HG03175 (cell line): Measurements from ENCODE around the gene DCAKD.

ENCODE experiments used
- ATAC-seq: cut with Tn5 transposase; IDR thresholded peaks from one replicate; pipeline ENCODE4 v1.9.1; 2021; ENCODE audit warnings: mild to moderate bottlenecking, moderate library complexity; ENCODE audit not compliant: unreplicated experiment

DCAKD gene

DNA sequence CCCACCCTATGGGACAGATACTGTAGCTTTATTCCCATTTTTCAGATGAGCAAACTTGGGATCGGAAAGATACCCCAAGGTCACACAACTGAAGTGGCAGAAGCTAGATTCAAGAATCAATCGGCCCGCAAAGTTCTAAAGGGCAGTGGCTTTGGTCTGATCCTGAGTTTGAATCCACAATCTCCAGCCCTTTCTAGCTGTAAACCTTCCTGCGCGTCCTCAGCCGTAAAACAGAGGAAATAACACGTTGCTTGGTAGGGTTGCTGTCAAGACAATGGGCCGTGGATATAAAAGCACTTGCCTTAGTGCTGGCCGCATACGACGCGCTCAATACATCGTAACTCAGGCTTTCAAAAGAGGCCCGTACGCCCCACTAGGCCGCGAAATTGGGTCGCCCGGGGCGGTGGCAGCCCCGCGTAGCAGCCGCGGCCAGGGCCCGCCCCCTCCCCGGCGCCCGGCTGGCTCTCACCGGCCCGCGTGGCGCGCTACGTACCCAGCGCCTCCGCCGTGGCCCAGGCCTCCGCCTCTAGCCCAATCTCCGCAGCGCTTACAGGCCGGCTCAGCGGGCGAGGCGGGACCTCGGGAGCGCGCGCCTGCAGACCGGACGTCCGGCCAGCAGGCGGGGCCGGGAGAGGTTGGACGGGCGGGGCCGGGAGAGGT, at the start of gene DCAKD:
Gene DCAKD, minus strand, starts transcription at position 573 of the 660 bp plus-strand sequence. CDS start 16,747 bp downstream, outside the sequence.
- peak; percentile 93 for ATAC-seq

GRCh38 chr17:45098869-45099616, 47.6 kb upstream of the DCAKD start:
- no peak for ATAC-seq

DNA sequence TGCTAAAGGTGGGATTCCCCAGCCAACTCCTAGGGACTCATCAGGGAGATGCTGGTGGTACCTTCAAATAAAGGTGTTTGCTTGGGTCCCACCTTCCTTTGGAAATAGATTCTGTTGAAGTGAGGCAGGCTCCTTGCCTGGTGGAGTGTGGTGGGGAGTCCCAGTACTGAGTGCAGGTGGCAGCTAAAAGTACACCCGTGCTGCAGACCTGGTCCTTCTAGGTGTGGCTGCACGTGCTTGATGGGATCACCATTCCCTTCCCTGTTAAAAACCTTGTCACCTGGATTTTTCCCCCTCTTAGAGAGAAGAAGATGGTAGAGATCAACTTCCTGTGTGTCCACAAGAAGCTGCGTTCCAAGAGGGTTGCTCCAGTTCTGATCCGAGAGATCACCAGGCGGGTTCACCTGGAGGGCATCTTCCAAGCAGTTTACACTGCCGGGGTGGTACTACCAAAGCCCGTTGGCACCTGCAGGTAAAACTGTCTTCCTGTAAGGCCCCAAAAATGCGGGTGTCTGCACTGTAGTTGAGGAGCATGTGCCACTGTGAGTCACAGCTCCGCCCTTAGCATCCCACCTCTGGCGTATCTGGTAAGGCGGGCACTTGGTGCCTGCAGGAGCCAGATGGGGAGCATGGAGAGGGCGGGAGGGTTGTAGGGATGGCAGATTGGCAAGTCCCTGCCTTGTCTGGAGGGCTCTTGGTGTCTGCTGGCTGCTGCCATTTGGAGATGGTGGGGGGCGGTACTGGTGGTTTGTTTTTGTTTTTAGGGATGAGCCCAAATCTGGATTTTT, 46.8 kb upstream of the DCAKD start:
- ATAC-seq: no peak

DNA sequence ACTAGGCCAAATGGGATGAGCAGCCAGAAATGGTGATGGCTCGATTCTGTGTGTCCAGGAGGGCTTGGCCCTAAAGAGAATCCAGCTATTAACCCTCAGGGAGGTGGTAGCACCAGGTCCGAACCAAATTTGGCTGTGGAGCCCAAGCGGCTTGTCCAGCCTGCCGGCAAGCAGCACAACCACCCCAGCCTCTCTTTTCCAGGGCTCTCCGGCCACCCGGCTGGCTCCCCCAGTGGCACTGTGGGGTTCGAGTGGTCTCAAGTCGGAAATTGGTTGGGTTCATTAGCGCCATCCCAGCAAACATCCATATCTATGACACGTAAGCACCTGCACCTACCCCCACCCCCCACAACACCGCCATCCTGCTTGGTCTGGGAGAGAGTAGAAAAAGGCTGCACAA, 45.5 kb upstream of the DCAKD start:
- ATAC-seq: no peak

DNA sequence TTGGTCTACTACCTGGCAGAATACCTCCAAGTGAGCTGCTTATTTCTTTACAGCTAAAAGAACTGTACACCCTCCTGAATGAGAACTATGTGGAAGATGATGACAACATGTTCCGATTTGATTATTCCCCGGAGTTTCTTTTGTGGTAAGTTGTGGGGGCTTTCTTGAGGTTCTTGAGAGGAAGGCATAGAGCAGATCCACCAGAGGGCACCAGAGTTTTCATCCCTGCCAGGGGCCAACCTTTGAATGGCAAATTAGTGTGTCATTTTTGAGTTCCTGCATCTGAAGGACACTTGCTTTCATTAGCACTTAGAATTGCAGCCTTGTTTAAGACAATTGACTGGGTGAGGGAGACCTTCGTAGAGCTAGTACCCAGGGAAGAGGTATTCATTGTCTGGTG, 44.7 kb upstream of the DCAKD start:
- ATAC-seq: no peak

- no peak for ATAC-seq
These were observed 42.1 kb upstream of the DCAKD start for GRCh38 chr17:45093444-45094110.

DNA sequence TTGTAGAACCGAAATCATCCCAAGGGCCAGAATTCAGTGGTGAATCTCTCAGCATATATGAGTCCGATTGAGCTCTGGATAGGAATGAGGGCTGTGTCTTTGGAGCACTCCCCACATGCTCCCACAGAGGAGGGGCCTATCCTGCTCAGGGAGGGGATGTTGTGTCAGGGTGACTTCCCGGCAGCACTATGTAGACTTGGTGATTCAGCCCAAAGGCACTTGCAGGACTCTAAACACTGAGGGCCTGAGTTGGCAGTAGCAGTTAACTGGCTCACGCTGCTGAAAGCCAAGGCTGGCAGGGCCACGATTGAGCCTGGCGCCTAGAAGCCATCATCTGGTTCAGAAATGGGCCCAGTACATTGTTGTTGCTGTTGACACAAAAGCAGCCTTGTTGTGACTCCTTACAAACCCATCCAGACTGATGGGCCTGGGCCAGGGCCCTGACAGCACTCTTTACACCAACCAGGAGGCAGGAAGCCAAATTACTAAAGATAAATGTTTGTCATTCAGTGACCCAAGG, 41.5 kb upstream of the DCAKD start:
- ATAC-seq: no peak

- no peak for ATAC-seq
These were observed 40.5 kb upstream of the DCAKD start for GRCh38 chr17:45091778-45092425.

DNA sequence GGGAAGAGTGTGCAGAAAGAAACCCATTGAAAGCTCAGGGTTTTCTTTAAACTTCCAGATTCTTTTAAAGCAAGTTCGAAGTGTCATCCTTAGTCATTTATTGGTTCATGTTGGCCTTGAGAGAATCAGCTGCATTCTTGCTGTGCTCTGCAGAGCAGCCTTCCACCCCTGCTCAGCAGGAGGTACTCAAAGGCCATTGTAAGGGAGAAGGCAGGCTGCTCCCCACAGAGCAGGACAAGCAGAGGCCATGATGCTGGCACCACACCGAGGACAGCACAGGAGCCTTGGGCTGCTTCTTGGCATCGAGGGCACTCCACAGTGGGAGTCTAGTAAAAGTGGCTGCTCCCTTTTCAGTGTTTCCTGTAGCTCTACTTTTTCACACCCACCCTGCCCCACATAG, 39.3 kb upstream of the DCAKD start:
- ATAC-seq: no peak

DNA sequence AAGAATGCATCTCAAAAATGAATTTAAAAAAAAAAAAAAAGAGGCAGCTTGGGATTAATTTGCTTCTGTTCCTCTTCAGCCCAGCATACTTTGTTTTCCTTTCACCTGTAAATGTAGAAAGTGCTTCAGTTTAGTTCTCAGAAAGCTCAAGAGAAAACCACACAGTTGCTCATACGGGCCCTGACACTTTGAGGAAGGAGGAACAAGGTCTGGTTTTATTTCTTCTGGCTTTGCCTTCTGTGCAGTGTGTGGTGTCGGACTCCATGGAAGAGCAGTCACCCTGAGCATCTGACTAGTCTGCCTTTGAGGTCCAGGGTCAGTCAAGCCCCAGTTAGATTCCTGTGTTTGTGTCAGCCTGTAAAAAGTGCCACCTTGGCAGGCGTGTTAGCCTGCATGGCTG, 37.3 kb upstream of the DCAKD start:
- no peak for ATAC-seq

- no peak for ATAC-seq
These were observed 36.5 kb upstream of the DCAKD start for GRCh38 chr17:45087978-45088377.

DNA sequence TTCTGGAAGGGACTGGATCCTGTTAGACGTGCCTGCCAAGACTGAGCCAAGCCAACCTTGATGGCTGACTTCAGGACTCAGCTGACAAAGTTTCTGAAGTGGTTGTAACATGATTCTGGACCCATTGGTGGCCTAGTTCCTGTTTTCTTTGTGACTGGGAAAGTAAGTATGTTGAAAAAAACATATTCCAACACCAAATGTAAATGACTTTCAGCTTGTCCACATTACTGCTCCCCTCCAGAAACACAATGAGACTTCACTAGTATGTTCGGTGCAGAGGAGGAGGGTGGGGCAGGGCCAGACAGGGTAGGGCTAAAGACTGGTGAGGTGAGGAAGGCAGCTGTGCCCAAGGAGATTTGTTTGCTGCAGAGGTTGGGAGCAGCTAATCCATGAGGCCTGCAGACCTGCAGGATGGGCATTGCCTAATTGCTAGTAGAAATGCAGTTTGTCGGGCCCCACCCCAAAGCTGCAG, 36.1 kb upstream of the DCAKD start:
- no peak for ATAC-seq

- no peak for ATAC-seq
These were observed 35.6 kb upstream of the DCAKD start for GRCh38 chr17:45086865-45087503.

GRCh38 chr17:45086391-45086790, 35.0 kb upstream of the DCAKD start:
- no peak for ATAC-seq

- no peak for ATAC-seq
These were observed 29.7 kb upstream of the DCAKD start for GRCh38 chr17:45081047-45081703.

DNA sequence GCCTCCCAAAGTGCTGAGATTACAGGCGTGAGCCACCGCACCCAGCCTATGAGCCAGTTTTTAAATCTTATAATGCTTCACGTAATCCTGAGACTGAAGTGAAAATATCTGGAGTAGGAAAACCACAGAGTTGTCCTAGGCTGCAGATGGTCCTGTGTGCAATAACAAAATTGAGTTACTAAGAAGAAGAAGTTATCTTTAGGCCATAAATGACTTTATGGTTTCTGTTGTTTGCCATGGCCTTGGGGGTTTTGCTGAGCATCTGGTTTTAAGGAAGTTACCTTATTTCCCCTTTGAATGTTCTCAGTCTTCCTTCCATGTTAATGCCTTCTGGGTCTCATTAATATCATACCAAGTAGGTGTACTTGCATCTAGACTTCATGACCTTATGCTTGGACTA, 26.2 kb upstream of the DCAKD start:
- no peak for ATAC-seq

DNA sequence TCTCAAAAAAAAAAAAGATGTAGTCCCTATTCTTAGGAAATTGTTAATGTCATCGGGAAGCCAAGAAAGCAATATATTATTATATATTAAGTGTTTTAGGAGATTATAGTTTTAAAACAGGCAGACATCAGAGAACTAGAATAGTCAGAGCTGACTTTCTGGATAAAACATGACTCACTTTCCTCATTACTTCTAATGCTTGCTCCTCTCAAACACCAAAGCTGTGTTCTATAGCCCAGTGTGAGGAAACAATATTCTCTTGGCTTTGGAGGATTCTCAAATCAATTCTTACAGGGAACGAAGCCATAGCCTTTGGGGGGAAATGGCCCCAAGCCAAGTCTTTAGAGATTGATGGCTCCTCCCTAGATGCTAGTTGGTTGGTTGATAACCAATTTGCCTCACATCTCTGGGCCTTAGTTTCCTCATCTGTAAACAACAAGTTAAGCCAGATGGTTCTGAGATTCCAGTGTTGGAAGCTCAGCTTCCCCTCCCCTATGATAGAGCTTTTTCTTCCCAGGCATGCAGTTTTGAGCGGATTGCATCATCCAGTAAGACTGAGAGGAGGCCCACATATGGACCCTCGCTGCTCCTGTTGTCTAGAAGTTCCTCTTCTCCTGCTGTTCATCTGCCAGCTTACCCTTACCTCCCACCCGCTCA, 22.1 kb upstream of the DCAKD start:
- ATAC-seq: no peak

DNA sequence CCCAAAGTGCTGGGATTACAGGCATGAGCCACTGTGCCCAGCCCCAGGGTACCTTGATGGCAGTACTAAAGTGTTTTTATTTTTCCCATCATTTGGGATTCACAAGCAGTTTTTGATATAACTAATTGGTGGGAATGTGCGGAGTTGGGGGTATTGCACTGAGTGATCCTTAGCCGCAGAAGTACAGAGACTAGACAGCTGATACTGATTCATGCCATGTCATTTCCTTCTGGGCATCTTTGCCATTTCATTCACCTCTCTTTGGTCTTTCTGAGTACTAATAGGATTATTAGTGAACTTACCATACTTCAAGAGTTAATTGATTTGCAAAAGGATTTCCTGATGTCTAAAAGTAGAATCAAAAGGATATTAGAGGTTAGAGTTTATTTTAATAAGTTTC, 19.4 kb upstream of the DCAKD start:
- ATAC-seq: no peak

DNA sequence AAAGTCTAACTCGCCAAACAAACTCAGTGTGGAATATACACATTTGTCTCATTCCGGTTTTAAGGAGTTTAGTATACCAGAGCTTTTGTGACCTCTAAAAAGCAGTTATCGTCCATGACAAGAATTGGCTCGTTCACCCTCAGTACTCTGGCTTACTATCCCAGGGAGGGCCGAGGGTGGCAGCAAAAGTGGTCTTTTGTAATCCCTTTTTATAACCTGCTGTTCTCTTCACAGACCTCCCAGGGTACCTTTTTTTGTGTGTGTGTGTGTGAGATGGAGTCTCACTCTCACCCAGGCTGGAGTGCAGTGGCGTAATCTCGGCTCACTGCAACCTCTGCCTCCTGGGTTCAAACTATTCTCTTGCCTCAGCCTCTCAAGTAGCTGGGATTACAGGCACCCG, 18.6 kb upstream of the DCAKD start:
- no peak for ATAC-seq
